ENCODE measurements around the gene MDC1. TPM values are rescaled to one million over a fixed set of nuclear protein-coding genes. Genes with fewer than 3 reads are reported as not detected.

MDC1 gene
- total and polyA plus RNA-seq, 8 donors, result 12.3 to 28.0 (median 15.5) TPM

- H3K36me3 ChIP-seq, result no peaks in the 10 kb centered on the region
- no peak for TF ChIP-seq CTCF (IDR thresholded peaks at IDR 0.05)
- peak overlapping the region in 3 of 4 donors; percentile 18 to 78 (median 65) for H3K4me3 ChIP-seq
- FAIRE-seq (no peak), DNase-seq (peak in 5 of 6 donors; percentile 45 to 75 (median 66)), ATAC-seq (peak in 3 of 4 donors; percentile 11 to 30 (median 11))
- H3K27me3 ChIP-seq, result no peaks in the 10 kb centered on the region
- no peaks in the 10 kb centered on the region for H3K4me1 ChIP-seq
- intact Hi-C loops (cut with DNase I), result loop anchor here in 2 of 3 donors (5.0 kb wide), 2 partner anchors 40 to 45 kb away; partner anchors contain the start of gene TUBB (in 1 of the 2)
- 47 to 51% methylated on average over 10 to 11 of the region's 11 CpGs for WGBS, 2 donors
- H3K27ac ChIP-seq, result peak overlapping the region; percentile 34 to 93 (median 64)
- no peaks in the 10 kb centered on the region for H3K9me3 ChIP-seq
These were observed 34.7 kb downstream of the MDC1 start for GRCh38 chr6:30682143-30683117.

- peaks cover 0 to 6% (median 0%) of the 10 kb centered on the region in 3 donors for H3K36me3 ChIP-seq
- H3K9me3 ChIP-seq, result no peaks in the 10 kb centered on the region
- ATAC-seq, result no peak
- H3K4me1 ChIP-seq, result no peaks in the 10 kb centered on the region
- intact Hi-C loops (cut with DNase I), result loop anchor here (2.0 to 5.0 kb wide), 3 partner anchors 41 to 46 kb away; partner anchors contain the start of gene TUBB (in 1 of the 3)
- peak overlapping the region in 1 of 4 donors; percentile 92 for H3K27ac ChIP-seq
- FAIRE-seq, result no peak
- 72 to 84% methylated on average over 4 of the region's 4 CpGs for WGBS, 2 donors
- DNase-seq, result peak in 1 of 6 donors; percentile 3
- H3K4me3 ChIP-seq, result peak overlapping the region in 1 of 4 donors; percentile 78
- no peaks in the 10 kb centered on the region for H3K27me3 ChIP-seq
- TF ChIP-seq CTCF (IDR thresholded peaks at IDR 0.05), result no peak
These were observed 35.3 kb downstream of the MDC1 start for GRCh38 chr6:30681766-30682142.

- Histone ChIP-seq H3K9me3 (no peaks in the 10 kb centered on the region), H3K4me3 (peak overlapping the region in 1 of 4 donors; percentile 78), H3K4me1 (no peaks in the 10 kb centered on the region), H3K27me3 (no peaks in the 10 kb centered on the region), H3K36me3 (peaks cover 0 to 8% (median 0%) of the 10 kb centered on the region in 3 donors), H3K27ac (no peak overlapping the region)
- no peak for TF ChIP-seq CTCF (IDR thresholded peaks at IDR 0.05)
- DNase-seq, result peak in 1 of 6 donors; percentile 22
- no peak for ATAC-seq
- no peak for FAIRE-seq
- intact Hi-C loops (cut with DNase I), result loop anchor here (2.0 to 5.0 kb wide), 3 partner anchors 42 to 47 kb away; partner anchors contain the start of gene TUBB (in 1 of the 3)
- 72 to 82% methylated on average over 7 of the region's 7 CpGs for WGBS, 2 donors
These were observed 37.1 kb downstream of the MDC1 start for GRCh38 chr6:30679765-30680535.

GRCh38 chr6:30678964-30679726 is 37.9 kb downstream of the MDC1 start:
- Histone ChIP-seq H3K27me3 (no peaks in the 10 kb centered on the region), H3K27ac (peak overlapping the region in 1 of 4 donors; percentile 8), H3K9me3 (no peaks in the 10 kb centered on the region), H3K4me3 (peak overlapping the region in 1 of 4 donors; percentile 78), H3K4me1 (no peaks in the 10 kb centered on the region), H3K36me3 (peaks cover 0 to 8% (median 0%) of the 10 kb centered on the region in 3 donors)
- WGBS, 2 donors, result 8 to 11% methylated on average over 28 to 31 of the region's 31 CpGs
- ATAC-seq (peak; percentile 88 to 93 (median 90)), DNase-seq (peak; percentile 74 to 97 (median 88)), FAIRE-seq (no peak)
- intact Hi-C loops (cut with DNase I), result no loop called here
- TF ChIP-seq CTCF (IDR thresholded peaks at IDR 0.05), result peak; percentile 88 to 95 (median 92)

Measured in pancreas (tissue), 10 donors.